Testis (tissue), 3 donors: ENCODE measurements around the gene CYP27C1. TPM values are rescaled to one million over a fixed set of nuclear protein-coding genes. Genes with fewer than 3 reads are reported as not detected.
A peak's percentile ranks its signal among the peaks of the same experiment; 100 is the strongest.

Source experiments
- DNase-seq: peaks from one replicate; pipeline ENCODE4 v3.0.0-alpha.2; 2019
- H3K27ac ChIP-seq, 2 donors: fragments of 200-600 bp; sonication (generic); one replicate each; pipeline ENCODE4 v1.5.1; 2019
- H3K27me3 ChIP-seq: fragments of 200-600 bp; sonication (generic); one replicate; pipeline ENCODE4 v1.5.1; 2019
- H3K36me3 ChIP-seq: fragments of 200-600 bp; sonication (generic); one replicate; pipeline ENCODE4 v1.5.1; 2017; ENCODE audit warnings: low read depth; ENCODE audit errors: missing control alignments
- H3K4me1 ChIP-seq: fragments of 200-600 bp; sonication (generic); one replicate; pipeline ENCODE4 v1.5.1; 2019
- H3K4me3 ChIP-seq, 2 donors: fragments of 200-600 bp; sonication (generic); one replicate each; pipeline ENCODE4 v1.5.1; 2017 to 2019
- H3K9me3 ChIP-seq: fragments of 200-600 bp; sonication (generic); one replicate; pipeline ENCODE4 v1.5.1; 2017
- POLR2A ChIP-seq: fragments of 450-650 bp; IDR thresholded peaks from one replicate; pipeline ENCODE4 v1.6.1; 2017; ENCODE audit warnings: antibody characterized with exemption, mild to moderate bottlenecking, moderate library complexity
- WGBS, 2 donors: methylation state at CpG; one replicate each; pipeline ENCODE4 v1.1.5; 2018; 5-methylcytosine and 5-hydroxymethylcytosine counted together
- intact Hi-C: fragments of 100-400 bp; cut with DNase I; formaldehyde crosslinking; loops from one replicate; pipeline ENCODE4 v1.15.1; 2023; ENCODE audit warnings: low total_unique reads
- polyA plus RNA-seq: library from polyadenylated mRNA; stranded (reverse); fragments of 350-450 nt; fragmentation: Illumina TruSeq; extraction: RNeasy Lipid Tissue Mini Kit (QIAGEN cat#74804); gene quantifications from one replicate; pipeline ENCODE4 v1.2.3, GENCODE V29; 2014; ENCODE audit warnings: low read depth, low replicate concordance; ENCODE audit not compliant: insufficient read depth
- total RNA-seq, 2 donors: library from RNA; depleted of rRNA; stranded (reverse); fragments of >200 nt; gene quantifications; one replicate each; pipeline ENCODE4 v1.2.3, GENCODE V29; 2016
- TF ChIP-seq, protein P1 (sequence below), 3 experiments: fragments of 450-650 bp in 2 of 3; fragments of 200-600 bp in 1 of 3; sonication (generic) in 1 of 3; IDR thresholded peaks; one replicate each; pipeline ENCODE4 v1.5.1; 2016 to 2019; ENCODE audit warnings: antibody characterized with exemption in 3 of 3, mild to moderate bottlenecking in 2 of 3, moderate library complexity in 1 of 3

Gene CYP27C1
- total and polyA plus RNA-seq, 3 donors from 2014 or later, result 0.47 to 0.55 (median 0.50) TPM

DNA sequence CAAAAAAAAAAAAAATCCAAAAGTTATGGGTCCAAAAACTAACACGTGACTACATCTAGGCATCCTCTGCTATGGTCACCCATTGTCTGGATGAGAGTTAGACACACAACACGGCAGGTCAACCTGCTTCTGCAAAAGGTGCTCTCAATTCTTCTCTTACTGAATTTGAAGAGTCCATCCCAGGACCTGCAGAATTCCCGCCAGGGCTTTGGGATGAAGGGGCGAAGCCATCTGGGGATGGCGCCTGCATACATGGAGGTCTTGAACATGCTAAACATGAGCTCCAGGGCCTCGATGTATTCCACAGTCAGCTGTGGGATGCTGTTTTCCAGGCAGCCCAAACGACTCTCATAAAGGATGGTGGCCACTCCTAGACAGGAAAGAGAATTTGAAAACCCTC is 19.1 kb downstream of the CYP27C1 start:
- intact Hi-C loops, result no loop called here
- Histone ChIP-seq H3K4me3 (no peak overlapping the region), H3K27me3 (no peaks in the 10 kb centered on the region), H3K36me3 (no peaks in the 10 kb centered on the region), H3K9me3 (no peaks in the 10 kb centered on the region), H3K4me1 (no peaks in the 10 kb centered on the region), H3K27ac (no peak overlapping the region)
- WGBS, 2 donors, result 90 to 92% methylated on average over 7 of the region's 7 CpGs
- DNase-seq, result no peak
- TF ChIP-seq, protein P1, sequence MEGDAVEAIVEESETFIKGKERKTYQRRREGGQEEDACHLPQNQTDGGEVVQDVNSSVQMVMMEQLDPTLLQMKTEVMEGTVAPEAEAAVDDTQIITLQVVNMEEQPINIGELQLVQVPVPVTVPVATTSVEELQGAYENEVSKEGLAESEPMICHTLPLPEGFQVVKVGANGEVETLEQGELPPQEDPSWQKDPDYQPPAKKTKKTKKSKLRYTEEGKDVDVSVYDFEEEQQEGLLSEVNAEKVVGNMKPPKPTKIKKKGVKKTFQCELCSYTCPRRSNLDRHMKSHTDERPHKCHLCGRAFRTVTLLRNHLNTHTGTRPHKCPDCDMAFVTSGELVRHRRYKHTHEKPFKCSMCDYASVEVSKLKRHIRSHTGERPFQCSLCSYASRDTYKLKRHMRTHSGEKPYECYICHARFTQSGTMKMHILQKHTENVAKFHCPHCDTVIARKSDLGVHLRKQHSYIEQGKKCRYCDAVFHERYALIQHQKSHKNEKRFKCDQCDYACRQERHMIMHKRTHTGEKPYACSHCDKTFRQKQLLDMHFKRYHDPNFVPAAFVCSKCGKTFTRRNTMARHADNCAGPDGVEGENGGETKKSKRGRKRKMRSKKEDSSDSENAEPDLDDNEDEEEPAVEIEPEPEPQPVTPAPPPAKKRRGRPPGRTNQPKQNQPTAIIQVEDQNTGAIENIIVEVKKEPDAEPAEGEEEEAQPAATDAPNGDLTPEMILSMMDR (IDR thresholded peaks at IDR 0.05), result no peak
- TF ChIP-seq POLR2A, result no peak

DNA sequence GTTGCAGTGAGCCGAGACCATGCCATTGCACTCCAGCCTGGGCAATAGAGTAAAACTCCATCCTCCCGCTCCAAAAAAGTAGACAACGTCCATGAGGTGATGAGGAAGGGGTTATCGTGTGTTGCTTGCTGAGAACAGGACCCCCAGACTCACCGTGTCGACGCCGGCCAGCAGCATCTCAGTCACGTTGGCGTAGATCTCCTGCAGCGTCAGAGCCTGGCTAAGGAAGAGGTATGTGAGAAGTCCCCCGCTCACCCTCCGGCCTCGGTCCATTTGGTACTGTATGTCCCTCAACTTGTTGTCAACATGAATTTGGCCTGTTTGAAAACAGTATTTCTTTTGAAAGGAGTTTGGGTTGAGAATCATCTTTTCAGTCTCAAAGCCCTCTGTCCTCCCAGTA is 20.9 kb downstream of the CYP27C1 start:
- Histone ChIP-seq H3K27ac (no peak overlapping the region), H3K36me3 (no peaks in the 10 kb centered on the region), H3K9me3 (no peaks in the 10 kb centered on the region), H3K4me3 (no peak overlapping the region), H3K27me3 (no peaks in the 10 kb centered on the region), H3K4me1 (no peaks in the 10 kb centered on the region)
- TF ChIP-seq POLR2A, result no peak
- TF ChIP-seq, protein P1 (IDR thresholded peaks at IDR 0.05), result no peak
- DNase-seq, result no peak
- WGBS, 2 donors, result 83 to 95% methylated on average over 14 of the region's 14 CpGs
- intact Hi-C loops, result no loop called here

DNA sequence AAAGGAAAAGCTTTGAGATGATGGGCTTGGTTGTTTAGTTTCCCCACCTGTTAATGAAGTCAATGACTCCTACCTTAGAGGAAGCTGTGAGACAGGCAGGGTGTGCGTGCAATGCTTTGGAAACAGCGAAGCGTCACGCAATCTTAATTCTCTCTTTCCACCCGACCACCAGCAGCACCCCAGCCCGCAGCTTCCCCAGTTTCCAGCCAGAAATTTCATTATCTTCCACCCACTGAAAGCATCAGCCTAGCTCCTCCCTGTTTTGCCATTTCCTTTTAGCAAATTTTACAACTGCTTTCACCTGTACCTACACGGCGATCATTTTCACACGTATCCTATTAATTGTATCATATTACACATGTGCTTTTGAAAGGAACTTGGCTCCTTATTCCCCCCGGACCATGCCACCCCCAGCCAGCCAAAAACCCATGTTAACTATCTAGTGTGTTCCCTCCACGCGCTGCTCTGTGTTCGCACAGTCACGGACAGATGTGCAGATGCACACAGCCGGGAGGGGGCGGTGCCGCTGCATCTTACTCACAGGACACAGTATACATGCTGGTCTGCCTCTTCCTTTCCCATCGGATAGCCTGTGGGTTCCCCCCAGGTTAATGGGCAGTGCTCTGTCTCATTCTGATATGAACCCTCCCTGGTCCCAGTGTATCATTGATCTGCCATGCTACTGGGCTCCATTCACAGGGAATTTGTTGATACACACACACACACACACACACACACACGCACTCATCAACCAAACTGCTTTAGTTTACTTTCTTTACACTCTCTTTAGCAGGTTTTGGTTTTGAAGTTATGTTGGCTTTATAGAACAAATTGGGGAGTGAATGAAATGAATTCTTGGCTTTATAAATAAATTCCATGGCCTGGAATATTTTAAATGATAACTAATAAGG is 22.4 kb downstream of the CYP27C1 start:
- 72 to 79% methylated on average over 15 to 19 of the region's 19 CpGs for WGBS, 2 donors
- TF ChIP-seq, protein P1 (IDR thresholded peaks at IDR 0.05), result peak in 1 of 3 experiments; percentile 2
- TF ChIP-seq POLR2A, result no peak
- intact Hi-C loops, result no loop called here
- Histone ChIP-seq H3K27me3 (no peaks in the 10 kb centered on the region), H3K4me3 (no peak overlapping the region), H3K9me3 (no peaks in the 10 kb centered on the region), H3K4me1 (peaks cover 7% of the 10 kb centered on the region), H3K36me3 (no peaks in the 10 kb centered on the region), H3K27ac (no peak overlapping the region)
- peak; percentile 70 for DNase-seq

DNA sequence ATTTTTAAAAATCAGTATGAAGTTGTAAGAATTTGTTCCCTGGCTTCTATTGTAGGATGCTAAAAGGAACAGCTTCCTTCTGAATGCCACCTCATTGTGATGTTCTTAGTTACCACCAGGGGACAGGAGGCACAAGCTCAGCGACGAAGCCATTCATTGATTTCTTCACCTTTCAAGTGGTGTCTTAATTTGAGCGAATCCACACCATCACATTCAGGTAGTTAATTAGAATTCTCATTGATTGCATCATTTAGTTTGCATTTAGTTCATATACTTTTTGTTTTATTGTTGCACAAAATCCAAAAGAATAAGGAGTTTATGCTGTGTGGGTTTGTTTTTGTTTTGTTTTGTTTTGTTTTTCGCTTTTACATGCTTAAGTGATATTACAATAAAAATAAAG is 23.1 kb downstream of the CYP27C1 start:
- no peak overlapping the region for H3K4me3 ChIP-seq
- H3K9me3 ChIP-seq, result no peaks in the 10 kb centered on the region
- H3K36me3 ChIP-seq, result no peaks in the 10 kb centered on the region
- H3K27me3 ChIP-seq, result no peaks in the 10 kb centered on the region
- 86 to 90% methylated on average over 4 of the region's 4 CpGs for WGBS, 2 donors
- no peak overlapping the region for H3K27ac ChIP-seq
- no peak for DNase-seq
- intact Hi-C loops, result no loop called here
- TF ChIP-seq POLR2A, result no peak
- TF ChIP-seq, protein P1 (IDR thresholded peaks at IDR 0.05), result peak in 2 of 3 experiments; percentile 15 to 32
- peaks cover 7% of the 10 kb centered on the region for H3K4me1 ChIP-seq

DNA sequence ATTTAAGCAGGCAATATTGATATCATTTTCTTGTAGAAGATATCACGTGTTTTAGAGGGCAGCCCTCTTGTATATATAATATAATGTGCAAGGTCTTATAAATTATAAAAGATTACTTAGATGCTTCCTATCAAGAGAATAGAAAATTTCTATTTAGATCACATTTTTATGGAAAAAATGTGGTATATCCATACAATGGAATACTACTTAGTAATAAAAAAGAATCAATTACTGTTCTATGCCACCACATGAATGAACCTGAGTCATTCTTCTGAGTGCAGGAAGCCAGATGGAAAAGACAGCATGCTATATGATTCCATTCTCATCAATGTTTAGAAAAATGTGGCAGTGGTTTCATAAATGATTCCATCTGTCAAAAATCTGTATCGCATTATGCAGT is 23.6 kb downstream of the CYP27C1 start:
- H3K4me1 ChIP-seq, result peaks cover 7% of the 10 kb centered on the region
- no peak for DNase-seq
- no peak overlapping the region for H3K27ac ChIP-seq
- no peak for TF ChIP-seq POLR2A
- TF ChIP-seq, protein P1 (IDR thresholded peaks at IDR 0.05), result no peak
- H3K4me3 ChIP-seq, result no peak overlapping the region
- H3K9me3 ChIP-seq, result no peaks in the 10 kb centered on the region
- intact Hi-C loops, result no loop called here
- no peaks in the 10 kb centered on the region for H3K27me3 ChIP-seq
- H3K36me3 ChIP-seq, result no peaks in the 10 kb centered on the region
- 98 to 99% methylated on average over 2 of the region's 2 CpGs for WGBS, 2 donors
